K562 treated with DMSO at 1 percent for 12 hours (cell line): Measurements from ENCODE around the gene ANP32B. TPM values are rescaled to one million over a fixed set of nuclear protein-coding genes. Genes with fewer than 3 reads are reported as not detected.

Experiments used
- total RNA-seq: library from RNA; unstranded; fragments of 300-600 nt; gene quantifications from 2 replicates; pipeline ENCODE4 v1.2.3, GENCODE V29; 2022; ENCODE audit not compliant: insufficient read depth

Gene ANP32B
- 386 and 416 TPM in 2 replicates for total RNA-seq

GRCh38 chr9:97982683-97983588 lies at the start of gene ANP32B:
ANP32B (plus strand) TSS chr9:97983341; CDS start chr9:97983556, 215 bp downstream.

GRCh38 chr9:97938081-97938644 lies 45.0 kb upstream of the ANP32B start, which contains the start of gene HEMGN:
HEMGN (minus strand) TSS chr9:97938172; CDS start chr9:97938136, 36 bp downstream.

GRCh38 chr9:98056269-98057137 lies 73.4 kb downstream of the ANP32B start, which contains the start of gene NANS:
NANS (plus strand) TSS chr9:98056732; CDS start chr9:98056809, 77 bp downstream.

Other genes starting within 250 kb of the ANP32B start
- not detected in 2 replicates for gene FOXE1, start 130.1 kb upstream of the ANP32B start, total RNA-seq
- 6.8 and 9.2 TPM in 2 replicates for gene TRMO, start 60.8 kb upstream of the ANP32B start, total RNA-seq
- 5.8 and 9.7 TPM in 2 replicates for gene HEMGN, start 45.2 kb upstream of the ANP32B start, total RNA-seq
- gene NANS, start 73.4 kb downstream of the ANP32B start, total RNA-seq, result 330 and 356 TPM in 2 replicates
- gene TRIM14, start 135.9 kb downstream of the ANP32B start, total RNA-seq, result 4.6 and 16.9 TPM in 2 replicates
- gene CORO2A, start 209.3 kb downstream of the ANP32B start, total RNA-seq, result 5.6 and 13.8 TPM in 2 replicates